ENCODE measurements around the gene AK6. TPM values are rescaled to one million over a fixed set of nuclear protein-coding genes. Genes with fewer than 3 reads are reported as not detected.

AK6 gene
- total and polyA plus RNA-seq, 9 of the 15 experiments (the other 6 are each of a cell fraction or from before 2014, with no cell fraction given), result 84.6 to 669 (median 143) TPM

DNA sequence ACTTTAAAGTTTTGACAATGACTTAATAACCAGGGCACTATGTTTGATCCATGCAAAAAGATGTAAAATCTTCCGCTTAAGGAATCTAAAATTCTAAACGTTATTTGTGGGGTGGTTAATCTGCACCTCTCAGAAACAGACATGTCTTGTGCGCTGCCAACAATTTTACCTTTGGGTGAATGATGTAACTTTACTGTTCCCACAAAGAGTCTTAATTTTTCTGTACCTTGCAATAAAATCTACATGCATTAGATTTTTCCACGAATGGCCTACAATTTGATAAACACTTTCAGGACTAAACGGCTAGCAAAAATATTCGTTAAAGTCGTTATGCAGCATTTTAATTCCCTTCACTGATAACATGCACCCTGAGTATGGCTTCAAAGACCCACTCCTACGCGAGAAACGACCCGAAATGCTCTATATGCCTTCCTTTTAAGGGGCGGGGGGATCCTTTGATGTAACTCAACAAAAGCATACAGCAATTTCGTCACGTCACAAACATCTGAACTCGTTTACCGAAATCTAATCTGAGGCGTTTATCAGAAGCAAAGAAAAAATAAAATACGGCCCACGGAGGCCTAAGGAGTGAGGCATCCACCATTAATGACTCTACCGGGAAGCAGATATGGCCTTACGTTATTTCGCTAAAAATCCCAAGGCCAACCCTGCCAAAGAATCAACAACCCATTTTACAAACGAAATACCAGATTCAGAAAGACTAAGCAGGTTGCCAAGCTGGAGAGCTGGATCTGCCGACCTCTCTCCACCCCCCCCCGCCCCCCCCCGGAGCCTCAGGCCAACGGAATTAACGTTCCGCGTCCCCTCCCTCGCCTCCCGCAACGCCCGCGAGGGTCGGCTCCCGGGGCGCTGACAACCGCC lies 621 bp downstream of the AK6 start (continued):
- TF ChIP-seq, protein P1, sequence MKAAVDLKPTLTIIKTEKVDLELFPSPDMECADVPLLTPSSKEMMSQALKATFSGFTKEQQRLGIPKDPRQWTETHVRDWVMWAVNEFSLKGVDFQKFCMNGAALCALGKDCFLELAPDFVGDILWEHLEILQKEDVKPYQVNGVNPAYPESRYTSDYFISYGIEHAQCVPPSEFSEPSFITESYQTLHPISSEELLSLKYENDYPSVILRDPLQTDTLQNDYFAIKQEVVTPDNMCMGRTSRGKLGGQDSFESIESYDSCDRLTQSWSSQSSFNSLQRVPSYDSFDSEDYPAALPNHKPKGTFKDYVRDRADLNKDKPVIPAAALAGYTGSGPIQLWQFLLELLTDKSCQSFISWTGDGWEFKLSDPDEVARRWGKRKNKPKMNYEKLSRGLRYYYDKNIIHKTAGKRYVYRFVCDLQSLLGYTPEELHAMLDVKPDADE (conservative IDR thresholded peaks at IDR 0.05; ENCODE audit: control insufficient read depth, low read depth, low read length), result no peak
- TF ChIP-seq CHD2 (IDR thresholded peaks at IDR 0.05; ENCODE audit: low read depth, low read length) (no peak; the same call in 1 of the 2 replicates), HLTF (IDR thresholded peaks at IDR 0.05) (no peak), ZBTB8A (IDR thresholded peaks at IDR 0.05; ENCODE audit: partially characterized antibody) (no peak), ZNF699 (CRISPR knock-in tag; IDR thresholded peaks at IDR 0.05; ENCODE audit: insufficient replicate concordance) (no peak), NFRKB (IDR thresholded peaks at IDR 0.05; ENCODE audit: low read depth) (peak; percentile 62; the same call in 1 of the 2 replicates), SRF (CRISPR knock-in tag; IDR thresholded peaks at IDR 0.05) (0 out of 4 replicates have a peak, but pooled peaks of 1 of the 2 experiments have one; percentile 39), EP300 (IDR thresholded peaks at IDR 0.05; ENCODE audit: low read length) (0 out of 2 replicates have a peak, but pooled peaks have one; percentile 7), FOXP1 (CRISPR knock-in tag; IDR thresholded peaks at IDR 0.05) (no peak)
- TF ChIP-seq, protein P2, sequence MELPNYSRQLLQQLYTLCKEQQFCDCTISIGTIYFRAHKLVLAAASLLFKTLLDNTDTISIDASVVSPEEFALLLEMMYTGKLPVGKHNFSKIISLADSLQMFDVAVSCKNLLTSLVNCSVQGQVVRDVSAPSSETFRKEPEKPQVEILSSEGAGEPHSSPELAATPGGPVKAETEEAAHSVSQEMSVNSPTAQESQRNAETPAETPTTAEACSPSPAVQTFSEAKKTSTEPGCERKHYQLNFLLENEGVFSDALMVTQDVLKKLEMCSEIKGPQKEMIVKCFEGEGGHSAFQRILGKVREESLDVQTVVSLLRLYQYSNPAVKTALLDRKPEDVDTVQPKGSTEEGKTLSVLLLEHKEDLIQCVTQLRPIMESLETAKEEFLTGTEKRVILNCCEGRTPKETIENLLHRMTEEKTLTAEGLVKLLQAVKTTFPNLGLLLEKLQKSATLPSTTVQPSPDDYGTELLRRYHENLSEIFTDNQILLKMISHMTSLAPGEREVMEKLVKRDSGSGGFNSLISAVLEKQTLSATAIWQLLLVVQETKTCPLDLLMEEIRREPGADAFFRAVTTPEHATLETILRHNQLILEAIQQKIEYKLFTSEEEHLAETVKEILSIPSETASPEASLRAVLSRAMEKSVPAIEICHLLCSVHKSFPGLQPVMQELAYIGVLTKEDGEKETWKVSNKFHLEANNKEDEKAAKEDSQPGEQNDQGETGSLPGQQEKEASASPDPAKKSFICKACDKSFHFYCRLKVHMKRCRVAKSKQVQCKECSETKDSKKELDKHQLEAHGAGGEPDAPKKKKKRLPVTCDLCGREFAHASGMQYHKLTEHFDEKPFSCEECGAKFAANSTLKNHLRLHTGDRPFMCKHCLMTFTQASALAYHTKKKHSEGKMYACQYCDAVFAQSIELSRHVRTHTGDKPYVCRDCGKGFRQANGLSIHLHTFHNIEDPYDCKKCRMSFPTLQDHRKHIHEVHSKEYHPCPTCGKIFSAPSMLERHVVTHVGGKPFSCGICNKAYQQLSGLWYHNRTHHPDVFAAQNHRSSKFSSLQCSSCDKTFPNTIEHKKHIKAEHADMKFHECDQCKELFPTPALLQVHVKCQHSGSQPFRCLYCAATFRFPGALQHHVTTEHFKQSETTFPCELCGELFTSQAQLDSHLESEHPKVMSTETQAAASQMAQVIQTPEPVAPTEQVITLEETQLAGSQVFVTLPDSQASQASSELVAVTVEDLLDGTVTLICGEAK (IDR thresholded peaks at IDR 0.05), result no peak; the same call in none of the 2 replicates
- TF ChIP-seq, protein P2 (CRISPR knock-in tag; IDR thresholded peaks at IDR 0.05), result no peak
- TF ChIP-seq, protein P3, sequence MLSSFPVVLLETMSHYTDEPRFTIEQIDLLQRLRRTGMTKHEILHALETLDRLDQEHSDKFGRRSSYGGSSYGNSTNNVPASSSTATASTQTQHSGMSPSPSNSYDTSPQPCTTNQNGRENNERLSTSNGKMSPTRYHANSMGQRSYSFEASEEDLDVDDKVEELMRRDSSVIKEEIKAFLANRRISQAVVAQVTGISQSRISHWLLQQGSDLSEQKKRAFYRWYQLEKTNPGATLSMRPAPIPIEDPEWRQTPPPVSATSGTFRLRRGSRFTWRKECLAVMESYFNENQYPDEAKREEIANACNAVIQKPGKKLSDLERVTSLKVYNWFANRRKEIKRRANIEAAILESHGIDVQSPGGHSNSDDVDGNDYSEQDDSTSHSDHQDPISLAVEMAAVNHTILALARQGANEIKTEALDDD (IDR thresholded peaks at IDR 0.05), result no peak; the same call in 1 of the 2 replicates
- TF ChIP-seq, protein P4, sequence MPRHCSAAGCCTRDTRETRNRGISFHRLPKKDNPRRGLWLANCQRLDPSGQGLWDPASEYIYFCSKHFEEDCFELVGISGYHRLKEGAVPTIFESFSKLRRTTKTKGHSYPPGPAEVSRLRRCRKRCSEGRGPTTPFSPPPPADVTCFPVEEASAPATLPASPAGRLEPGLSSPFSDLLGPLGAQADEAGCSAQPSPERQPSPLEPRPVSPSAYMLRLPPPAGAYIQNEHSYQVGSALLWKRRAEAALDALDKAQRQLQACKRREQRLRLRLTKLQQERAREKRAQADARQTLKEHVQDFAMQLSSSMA (CRISPR knock-in tag; IDR thresholded peaks at IDR 0.05), result no peak
- TF ChIP-seq, protein P5, sequence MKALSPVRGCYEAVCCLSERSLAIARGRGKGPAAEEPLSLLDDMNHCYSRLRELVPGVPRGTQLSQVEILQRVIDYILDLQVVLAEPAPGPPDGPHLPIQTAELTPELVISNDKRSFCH (CRISPR knock-in tag; IDR thresholded peaks at IDR 0.05), result no peak
- TF ChIP-seq, protein P5 (tag; IDR thresholded peaks at IDR 0.05), result 0 out of 2 replicates have a peak, but pooled peaks have one; percentile 14

All from K562 (cell line).